ENCODE measurements around the gene BRD1.
"Not testable (repeated sequence)": the region's sequence is repeated elsewhere in the genome, so short reads cannot be mapped to it uniquely, and the experiment has no call there.

Gene BRD1

DNA sequence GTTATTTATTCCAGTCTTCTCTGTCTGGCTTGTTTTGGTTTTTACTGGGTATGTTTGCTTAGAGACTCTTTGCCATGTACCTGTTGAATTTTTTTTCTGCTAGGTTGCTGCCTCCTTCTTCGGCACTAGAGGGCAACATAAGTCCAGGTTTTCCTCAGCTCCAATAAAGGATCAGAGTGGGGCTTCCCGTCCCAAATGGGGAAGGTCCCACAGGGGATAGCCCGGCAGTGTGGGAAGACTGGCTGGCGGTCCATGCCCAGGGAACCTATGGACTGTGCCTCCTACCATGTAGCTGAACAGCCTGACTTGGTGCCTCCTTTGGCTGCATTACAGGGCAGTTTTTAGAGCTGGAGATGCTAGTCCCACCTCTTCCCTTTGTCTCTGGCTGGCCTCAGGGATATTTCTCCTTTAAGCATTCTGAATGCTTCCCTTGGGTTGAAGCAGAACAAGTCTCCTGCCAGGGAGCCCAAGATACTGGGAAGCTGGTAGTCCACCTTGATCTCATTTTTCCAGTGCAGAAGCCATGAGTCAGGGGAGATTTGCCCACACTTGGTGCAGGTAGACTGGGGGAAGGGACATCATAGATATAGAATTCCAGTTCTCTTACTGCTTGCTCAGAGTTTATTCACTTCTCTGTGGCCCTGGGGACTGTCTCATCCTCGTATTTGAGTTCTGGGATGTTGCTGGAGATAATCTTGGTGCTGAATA lies 60.2 kb downstream of the BRD1 start:
- peak; percentile 80 for DNase-seq

DNA sequence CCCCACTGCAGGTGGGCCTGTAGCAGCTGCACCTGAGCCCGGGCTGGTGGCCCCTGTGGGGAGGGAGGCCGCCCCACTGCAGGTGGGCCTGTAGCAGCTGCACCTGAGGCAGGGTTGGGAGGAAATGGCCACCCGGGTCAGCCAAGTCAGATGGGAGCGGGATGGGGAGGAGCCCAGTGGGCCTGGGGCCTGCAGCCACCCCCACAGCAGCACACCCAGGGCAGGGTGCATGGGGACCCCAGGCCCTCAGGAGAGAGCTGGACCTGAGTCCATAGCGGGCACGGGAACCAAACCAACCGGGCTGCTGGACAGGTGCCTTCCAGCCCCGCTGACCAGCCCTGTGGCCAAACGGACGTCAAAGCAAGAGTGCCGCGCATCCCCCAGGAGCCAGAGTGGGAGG lies 61.7 kb downstream of the BRD1 start:
- no peak for DNase-seq

DNA sequence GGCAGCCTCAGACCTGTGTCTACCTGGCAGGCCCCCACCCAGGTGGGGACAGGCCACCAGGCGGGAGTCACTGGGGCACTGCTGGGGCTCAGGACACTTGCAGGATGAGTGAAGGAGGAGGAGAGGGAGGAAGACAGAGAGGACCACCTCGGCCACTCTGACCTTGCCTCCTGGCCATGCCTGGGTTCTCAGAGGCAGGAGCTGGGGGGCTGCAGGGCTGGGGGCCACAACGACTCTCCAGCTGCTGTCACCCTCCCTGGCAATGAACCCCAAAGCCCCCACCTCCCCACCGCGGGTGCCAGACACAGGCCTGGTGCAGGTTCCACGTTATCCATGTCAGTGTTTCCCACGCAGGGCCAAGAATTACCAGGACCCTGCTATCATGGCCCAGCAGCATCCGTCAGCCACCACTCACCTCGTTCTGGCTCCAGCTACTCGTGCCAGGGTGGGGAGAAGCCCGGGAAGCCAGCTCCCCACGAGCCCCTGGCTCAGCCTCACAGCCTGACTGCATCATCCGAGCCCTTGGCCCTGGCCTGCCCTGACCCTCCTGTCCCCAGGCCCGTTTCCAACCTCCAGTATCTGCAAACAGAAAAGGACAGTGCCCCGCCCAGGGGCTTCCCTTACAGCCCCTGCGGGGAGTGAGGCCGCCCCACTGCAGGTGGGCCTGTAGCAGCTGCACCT lies 62.4 kb downstream of the BRD1 start:
- DNase-seq: no peak

DNA sequence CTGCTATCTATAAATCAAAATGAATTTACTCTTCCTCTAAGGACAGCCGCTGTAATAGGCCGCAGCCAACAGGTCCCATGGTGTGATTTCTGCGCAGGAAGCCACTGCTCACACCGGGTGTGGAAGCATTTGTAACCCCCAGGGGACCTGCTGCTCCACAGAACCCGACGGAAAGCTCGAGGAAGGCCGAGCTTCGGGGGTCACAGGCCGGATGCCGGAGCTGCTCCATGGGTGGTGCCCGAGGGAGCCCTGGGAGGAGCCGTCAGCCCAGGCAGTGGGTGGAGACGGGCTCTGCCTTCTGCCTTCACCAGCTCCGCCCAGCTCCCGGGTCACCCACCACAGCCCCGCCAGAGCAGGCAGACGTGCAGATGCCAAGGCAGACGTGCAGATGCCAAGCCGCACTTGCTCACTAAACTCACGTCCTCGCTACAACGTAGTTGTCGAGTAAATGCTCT lies 63.5 kb downstream of the BRD1 start:
- no peak for DNase-seq

DNA sequence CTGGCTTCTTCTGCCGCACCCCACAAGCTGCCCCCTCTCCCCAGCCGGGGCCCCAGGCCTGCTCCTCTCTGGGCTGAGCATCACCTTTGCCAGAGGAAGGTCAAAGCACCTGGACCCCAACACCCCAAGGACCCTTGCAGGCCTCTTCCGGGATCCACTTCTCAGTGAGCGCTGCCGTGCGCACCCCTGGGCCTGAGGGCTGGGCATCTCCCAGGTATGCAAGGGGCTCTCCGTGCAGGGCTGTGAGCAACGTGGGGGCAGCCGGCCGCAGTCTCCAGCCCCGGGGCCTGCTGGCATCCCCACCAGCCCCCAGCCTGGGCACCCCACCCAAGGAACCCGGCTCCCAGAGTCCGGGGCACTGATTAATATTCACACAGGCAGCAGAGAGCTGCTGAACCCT lies 64.0 kb downstream of the BRD1 start:
- DNase-seq: no peak

DNA sequence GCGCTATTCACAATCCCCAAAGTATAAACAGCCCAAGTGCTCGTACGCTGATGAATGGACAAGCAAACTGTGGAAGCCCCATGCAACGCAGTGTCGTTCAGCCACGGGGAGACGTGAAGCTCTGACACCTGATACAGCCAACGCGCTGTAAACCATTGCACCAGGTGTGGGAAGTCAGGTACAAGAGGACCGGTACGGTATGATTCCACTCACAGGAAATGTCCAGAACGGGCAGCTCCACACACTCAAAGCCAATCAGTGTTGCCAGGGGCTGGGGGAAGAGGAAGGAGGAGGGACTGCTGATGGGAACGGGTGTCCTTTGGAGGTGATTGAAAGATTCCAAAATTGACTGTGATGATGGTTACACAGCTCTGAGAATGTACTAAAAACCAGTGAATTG lies 64.5 kb downstream of the BRD1 start:
- DNase-seq: no peak

DNA sequence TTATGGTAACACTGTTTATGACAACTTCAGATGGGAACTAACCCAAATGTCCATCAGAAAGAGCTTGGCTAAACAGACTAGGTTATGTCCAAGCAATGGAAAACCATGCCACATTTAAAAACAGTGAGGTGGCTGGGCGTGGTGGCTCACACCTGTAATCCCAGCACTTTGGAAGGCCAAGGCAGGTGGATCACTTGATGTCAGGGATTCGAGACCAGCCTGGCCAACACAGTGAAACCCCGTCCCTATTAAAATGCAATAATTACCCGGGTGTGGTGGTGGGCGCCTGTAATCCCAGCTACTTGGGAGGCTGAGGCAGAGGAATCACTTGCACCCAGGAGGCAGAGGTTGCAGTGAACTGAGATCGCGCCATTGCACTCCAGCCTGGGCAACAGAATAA lies 65.1 kb downstream of the BRD1 start:
- DNase-seq: not testable (repeated sequence)

DNA sequence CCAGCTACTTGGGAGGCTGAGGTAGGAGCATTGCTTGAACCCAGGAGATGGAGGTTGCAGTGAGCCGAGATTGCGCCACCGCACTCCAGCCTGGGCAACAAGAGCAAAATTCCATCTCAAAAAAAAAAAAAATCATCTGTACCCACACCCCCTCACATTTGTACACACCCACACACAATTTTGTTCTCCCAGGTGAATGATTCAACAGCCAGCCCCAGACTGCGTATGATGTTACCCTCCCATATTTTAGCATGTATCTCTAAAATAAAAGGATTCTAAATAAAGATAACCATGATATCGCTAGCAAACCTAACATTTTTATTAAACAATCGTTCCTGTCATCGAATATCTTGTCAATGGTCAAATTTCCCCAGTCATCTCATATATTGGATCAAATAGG lies 65.8 kb downstream of the BRD1 start:
- no peak for DNase-seq

DNA sequence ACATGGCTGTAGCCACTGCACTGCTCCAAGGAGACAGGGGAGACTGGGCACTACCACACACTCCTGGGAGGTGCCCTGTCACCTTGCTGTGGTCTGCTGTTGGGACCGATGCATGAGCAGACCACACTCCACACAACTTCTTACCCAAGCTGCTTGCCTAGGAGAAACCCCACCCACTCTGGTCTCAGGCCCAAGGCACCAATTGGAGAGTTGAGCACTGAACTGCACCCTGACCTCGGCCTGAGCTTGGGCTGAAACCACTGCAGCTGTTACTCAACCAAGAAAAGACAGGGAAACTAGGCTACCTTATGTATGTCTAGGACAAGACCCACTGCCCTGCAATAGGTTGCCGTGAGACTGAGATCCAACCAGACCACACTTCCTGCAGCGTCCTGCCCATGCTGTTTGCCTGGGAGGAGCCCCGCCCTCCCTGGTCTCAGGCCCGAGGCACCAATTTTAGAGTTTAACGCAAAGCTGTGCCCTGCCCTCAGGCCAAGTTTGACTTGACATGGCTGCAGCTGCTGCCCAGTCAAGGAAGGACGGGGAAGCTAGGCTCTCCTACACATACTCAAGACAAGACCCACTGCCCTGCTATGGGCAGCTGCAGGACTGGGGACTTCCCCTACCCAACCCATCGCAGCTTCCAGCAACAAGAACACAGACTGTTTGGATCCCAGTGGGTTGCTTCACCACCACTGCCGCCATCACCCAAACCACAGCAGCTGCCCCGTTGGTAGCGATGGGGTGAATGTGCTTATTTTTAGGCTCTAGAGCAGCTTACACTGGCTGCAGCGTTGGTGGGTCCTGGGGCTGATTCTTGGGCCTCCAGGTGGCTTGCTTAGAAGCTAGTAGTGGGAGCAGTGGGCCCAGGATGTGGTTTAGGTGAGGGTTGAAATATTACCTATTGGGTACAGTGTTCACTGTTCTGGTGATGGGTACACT lies 66.8 kb downstream of the BRD1 start:
- DNase-seq: no peak

DNA sequence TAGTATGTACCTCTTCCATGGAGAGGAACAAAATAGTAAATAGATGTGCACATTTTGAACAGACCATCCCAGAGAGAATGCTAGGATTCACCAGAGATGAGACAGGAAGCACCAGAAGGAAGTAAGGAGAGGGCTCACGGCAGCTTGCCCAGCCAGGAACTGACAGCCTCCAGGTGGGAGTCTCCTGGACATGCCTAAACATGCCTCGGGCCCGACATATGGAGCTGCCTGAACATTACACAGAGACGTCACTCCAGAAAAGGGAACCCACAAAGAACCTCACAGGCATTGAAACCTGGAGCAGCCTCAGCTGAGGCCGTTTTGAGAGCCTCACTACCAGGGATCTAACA lies 67.4 kb downstream of the BRD1 start:
- DNase-seq: peak; percentile 54

DNA sequence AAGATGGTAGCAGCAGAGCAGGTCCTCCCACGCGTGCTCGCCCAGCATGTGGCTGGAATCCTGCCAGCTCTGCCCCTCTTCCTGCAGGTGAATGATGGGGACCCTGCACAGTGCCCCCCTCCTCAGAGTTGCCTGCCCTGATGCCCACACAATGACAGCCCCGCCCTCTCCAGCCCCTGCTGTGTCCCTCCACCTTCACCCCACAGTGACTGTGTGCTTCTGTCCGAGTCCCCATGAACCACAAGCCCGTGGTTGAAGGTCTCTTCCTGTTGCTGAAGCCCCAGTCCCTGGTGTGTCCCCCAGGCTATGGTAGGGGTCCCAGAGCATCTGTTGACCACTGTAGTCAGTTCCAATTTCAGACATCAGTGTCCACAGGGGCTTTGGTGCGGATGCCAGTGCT lies 71.0 kb downstream of the BRD1 start:
- no peak for DNase-seq

DNA sequence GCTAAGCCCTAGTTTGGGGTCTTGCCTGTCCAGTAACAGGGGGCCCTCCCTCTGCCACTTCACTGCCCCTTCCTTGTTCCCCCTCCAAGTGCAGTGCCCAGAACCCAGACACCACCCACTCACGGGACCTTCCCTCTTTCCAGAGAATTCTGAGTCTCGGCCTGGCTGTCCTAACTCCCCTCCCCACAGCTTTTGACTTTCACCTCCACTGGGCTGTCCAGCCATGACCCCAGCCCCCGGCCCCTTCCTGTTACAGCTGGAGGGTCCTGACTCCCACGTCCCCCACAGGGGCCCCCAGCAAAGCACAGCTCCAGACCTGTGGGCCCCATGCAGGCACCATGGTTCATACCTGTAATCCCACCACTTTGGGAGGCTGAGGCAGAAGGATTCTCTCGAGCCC lies 71.5 kb downstream of the BRD1 start:
- DNase-seq: no peak

DNA sequence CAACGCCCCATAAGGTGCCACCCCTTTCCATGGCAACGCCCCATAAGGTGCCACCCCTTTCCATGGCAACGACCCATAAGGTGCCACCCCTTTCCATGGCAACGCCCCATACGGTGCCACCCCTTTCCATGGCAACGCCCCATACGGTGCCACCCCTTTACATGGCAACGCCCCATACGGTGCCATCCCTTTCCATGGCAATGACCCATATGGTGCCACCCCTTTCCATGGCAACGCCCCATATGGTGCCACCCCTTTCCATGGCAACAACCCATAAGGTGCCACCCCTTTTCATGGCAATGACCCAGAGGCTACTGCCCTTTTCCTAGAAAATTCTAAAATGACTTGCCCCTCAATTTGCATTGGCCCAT lies 72.1 kb downstream of the BRD1 start:
- DNase-seq: no peak

DNA sequence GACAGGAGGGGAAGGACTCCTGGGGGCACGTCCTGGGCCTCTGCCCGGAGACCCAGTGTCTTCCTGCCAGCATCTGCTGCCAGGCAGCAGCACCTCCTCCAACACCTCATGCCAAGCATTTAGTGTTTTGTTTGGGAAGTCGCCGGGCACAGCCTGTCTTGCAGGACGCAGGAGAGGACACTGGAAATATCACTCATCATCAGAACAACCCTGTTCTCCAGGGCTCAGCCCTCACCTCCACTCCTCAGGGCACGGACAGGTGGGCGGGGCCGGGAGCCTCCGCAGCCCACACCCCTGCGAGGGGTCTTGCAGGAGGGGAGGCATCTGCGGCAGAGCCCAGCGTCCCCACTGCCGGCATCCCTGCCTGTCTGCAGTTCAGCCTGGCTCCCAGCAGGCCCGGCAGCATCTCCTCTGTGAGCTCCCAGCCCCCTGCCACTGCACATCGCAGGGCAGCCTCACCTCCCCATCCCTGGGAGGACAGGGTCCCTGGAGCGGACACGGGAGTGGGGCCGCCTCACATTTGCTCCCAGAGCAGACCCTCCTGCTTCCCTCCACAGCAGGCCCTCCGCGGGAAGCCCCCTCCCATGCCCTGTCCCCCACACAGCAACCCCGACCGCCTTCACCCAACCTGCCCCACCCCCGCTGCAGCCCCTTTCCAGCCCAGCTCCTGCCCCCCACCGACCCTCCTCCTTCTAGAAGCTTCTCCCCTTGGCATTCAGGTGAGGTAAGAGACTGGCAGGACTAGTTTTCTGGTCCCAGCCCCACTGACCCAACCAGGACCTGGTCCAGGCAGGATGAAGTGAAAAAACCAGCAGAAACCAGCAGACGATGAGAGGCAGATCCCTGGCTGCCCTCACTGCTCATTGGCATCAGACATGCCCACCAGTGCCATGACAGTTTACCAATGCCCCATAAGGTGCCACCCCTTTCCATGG lies 72.7 kb downstream of the BRD1 start:
- DNase-seq: no peak

DNA sequence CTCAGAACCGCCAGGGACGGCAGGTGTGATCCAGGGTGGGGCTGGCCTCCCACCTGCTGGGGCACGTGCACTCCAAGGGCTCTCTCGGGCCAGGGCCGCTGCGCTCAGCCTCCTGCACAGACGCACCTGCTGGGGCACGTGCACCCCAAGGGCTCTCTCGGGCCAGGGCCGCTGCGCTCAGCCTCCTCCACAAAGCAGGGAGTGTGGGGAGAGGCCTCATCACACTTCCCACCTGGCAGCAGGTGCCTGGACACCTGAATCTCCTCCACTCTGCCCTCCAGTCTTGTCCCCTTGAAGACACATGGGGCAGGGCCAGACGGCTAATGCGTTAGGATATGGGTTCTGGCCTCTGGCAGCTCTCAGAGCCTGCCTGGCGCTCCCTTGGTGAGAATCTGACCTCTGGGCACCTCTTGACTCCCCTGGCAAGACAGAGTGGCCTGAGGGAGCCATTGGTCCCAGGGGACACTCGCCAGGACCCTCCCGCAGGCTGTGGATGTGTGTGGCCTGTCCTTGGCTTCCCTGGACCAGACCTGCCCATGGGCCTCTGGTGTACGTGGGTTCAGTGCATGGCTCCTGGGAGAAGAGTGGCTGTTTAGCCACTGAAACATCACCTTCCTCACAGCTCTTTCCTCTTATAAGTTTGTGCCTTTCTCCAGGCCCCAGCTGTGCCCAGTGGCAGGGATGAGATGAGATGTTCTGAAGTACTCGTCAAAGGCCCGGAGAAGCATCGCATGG lies 73.5 kb downstream of the BRD1 start:
- no peak for DNase-seq

DNA sequence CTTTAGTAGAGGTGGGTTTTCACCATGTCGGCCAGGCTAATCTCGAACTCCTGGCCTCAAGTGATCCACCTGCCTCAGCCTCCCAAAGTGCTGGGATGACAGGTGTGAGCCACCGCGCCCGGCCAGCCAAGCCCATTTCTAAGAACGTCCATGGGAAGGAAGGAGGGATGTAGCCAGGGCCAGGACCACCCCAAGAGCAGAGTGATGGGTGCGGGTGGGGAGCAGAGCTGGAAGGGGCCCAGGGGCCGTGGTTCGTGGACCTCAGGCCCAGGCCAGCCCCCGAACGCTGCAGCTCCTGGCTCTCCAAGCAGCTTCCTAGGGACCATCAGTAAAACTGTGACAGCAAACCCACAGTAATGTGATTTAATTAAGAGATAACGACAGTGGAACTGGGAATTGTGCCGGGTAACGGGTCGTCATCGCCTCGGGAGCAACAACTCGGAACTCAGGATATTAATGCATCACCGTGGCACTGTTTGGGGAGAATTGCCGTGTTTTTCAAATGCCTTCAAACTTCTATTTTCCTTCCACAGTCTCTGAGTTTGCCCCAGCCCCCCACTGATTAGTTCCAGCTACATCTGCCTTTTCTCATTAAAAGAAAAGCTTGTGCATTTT lies 74.3 kb downstream of the BRD1 start:
- DNase-seq: no peak

DNA sequence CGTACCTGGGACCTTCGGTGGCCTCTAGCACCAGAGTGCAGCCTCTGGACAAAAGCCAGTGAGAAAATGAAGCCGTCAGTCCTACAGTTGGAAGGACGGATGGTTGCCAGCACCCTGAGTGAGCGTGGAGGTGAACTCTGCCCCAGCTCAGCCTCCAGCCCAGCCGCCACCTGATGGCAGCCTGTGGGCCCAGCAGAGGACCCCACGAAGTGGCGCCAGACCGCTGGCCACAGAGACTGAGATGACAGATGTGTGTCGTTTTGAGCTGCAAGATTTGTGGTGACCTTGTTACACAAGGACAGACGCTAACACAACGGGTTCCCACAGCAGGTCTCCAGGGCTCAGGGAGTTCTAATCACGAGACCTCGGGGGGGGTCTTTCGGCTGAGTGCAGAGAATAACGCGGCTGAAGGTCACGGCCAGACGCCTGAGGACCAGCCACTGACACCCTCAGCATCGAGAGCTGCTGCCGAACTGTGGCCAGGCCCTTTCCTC lies 75.0 kb downstream of the BRD1 start:
- DNase-seq: no peak

DNA sequence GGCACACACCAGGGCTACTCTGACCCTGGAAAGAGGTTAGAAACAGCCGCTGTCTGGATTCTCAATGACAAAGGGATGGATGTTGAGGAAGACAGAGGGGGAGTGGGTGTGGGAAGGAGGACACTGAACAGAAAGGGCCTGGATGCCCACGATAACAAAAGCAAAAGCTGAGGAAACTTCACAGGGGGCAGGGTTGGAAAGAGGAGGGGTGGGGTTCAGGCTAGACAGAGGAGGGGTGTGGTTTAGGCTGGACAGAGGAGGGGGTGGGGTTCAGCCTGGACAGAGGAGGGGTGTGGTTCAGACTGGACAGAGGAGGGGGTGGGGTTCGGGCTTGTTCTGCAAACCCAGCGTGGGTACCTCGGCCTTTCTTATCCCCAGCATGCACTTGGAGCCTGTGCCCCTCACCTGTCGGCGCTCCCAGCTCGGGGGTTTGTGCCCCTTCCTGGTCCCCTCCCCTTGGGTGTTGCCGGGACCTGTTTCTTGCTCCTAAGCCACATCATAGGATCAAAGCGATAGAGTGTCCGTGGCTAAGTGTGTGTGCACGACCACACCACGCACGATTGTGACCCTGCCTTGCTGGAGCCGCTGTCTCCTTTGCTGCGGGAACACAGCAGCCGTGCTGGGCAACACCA lies 75.6 kb downstream of the BRD1 start:
- no peak for DNase-seq

DNA sequence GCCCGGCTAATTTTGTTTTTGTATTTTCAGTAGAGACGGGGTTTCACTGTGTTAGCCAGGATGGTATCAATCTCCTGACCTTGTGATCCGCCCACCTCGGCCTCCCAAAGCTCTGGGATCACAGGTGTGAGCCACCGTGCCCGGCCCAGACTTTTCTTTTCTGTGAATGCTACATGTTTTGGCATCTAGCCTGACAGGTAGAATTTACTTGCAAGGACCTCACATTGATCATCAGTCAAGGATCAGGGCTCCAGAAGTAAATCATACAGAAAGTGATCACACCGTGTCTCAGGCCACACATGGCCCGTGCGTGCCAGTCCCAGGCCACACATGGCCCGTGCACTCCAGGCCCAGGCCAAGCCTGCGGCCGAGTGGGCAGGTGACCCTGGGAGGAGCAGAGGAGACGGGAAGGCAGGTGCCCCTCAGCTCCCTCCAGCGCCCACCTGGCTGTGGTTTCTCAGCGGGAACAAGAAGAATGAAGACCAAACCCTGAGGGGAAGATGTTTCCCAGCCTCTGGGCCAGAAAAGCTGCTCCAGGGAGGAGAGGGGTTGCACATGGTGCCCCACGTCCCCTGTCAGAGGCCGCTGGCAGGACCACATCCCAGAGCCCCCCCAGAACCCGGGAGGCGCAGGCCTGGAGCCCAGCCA lies 76.2 kb downstream of the BRD1 start:
- no peak for DNase-seq

DNA sequence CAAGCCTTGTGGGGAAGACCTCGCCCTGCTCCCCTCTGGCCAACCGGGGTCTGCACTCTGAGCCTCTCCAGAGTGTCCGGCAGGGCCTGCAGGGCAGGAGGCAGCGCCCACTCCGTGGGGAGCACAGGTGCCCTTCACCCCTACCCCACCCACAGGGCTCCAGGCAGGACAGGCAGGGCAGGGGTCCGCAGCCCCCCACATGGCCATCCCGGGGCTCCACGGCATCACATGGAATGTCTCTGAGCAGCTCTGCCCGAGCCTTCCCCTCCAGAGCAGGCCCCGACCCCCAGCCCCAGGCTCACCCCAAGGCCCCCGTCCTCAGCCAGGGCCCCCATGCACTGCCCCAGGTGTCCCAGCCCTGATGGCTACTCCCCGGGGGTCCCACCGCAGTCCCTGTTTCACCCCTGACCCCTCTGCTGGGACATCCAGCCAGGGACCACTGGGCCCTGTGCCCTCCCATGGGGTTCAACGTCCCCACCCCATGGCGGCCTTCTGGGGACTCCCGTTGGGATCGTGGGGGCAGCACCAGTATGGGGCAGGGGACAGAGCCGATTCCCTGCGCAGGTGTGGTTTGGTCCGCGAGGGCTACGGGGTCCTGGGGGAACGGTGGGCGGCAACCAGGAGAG lies 77.7 kb downstream of the BRD1 start:
- DNase-seq: no peak
